Stimulated activated CD4-positive, alpha-beta T cell treated with anti-CD3 and anti-CD28 coated beads, TNF-alpha, amount 100 ng/mL, for 4 hours (primary cell): ENCODE data around the gene NTN1.

Source experiments
- DNase-seq, 3 experiments: peaks; one replicate each; pipeline ENCODE4 v3.0.0-alpha.2; 2020; ENCODE audit warnings: low read depth in 3 of 3

Gene NTN1

GRCh38 chr17:9006175-9006767, 15.0 kb upstream of the NTN1 start:
- no peak for DNase-seq

- no peak for DNase-seq
Measured at GRCh38 chr17:9007052-9007714, 14.1 kb upstream of the NTN1 start.

- DNase-seq: no peak
Measured at GRCh38 chr17:9009096-9009495, 12.2 kb upstream of the NTN1 start.

- DNase-seq: no peak
Measured at GRCh38 chr17:9009737-9010136, 11.6 kb upstream of the NTN1 start.

- DNase-seq: no peak
Measured at GRCh38 chr17:9011001-9011400, 10.3 kb upstream of the NTN1 start.

GRCh38 chr17:9016941-9017552, 4.3 kb upstream of the NTN1 start:
- no peak for DNase-seq

GRCh38 chr17:9018726-9019125, 2.6 kb upstream of the NTN1 start:
- no peak for DNase-seq

- DNase-seq: no peak
Measured at GRCh38 chr17:9020096-9020823, 1.1 kb upstream of the NTN1 start.

GRCh38 chr17:9020824-9021157, 519 bp upstream of the NTN1 start:
- no peak for DNase-seq

GRCh38 chr17:9021992-9022572, 772 bp downstream of the NTN1 start:
- DNase-seq: no peak

- DNase-seq: no peak
Measured at GRCh38 chr17:9022573-9023391, 1.5 kb downstream of the NTN1 start.

GRCh38 chr17:9023392-9024218, 2.3 kb downstream of the NTN1 start:
- DNase-seq: no peak

GRCh38 chr17:9024497-9024896, 3.2 kb downstream of the NTN1 start:
- DNase-seq: no peak

GRCh38 chr17:9026741-9027140, 5.4 kb downstream of the NTN1 start:
- DNase-seq: no peak

- DNase-seq: no peak
Measured at GRCh38 chr17:9028202-9028987, 7.1 kb downstream of the NTN1 start.

- no peak for DNase-seq
Measured at GRCh38 chr17:9028988-9029570, 7.8 kb downstream of the NTN1 start.

GRCh38 chr17:9032151-9032550, 10.8 kb downstream of the NTN1 start:
- no peak for DNase-seq

GRCh38 chr17:9032583-9032982, 11.3 kb downstream of the NTN1 start:
- DNase-seq: no peak

GRCh38 chr17:9035249-9035648, 13.9 kb downstream of the NTN1 start:
- DNase-seq: no peak

GRCh38 chr17:9036336-9036735, 15.0 kb downstream of the NTN1 start:
- no peak for DNase-seq
